ENCODE data around the gene STPG1.

STPG1 gene

GRCh38 chr1:24341260-24341659 lies 72.3 kb downstream of the STPG1 start:
- no peak for DNase-seq (ENCODE audit: low spot score)

GRCh38 chr1:24340770-24341169 lies 72.8 kb downstream of the STPG1 start:
- DNase-seq (ENCODE audit: low spot score) = no peak

GRCh38 chr1:24339996-24340395 lies 73.6 kb downstream of the STPG1 start:
- DNase-seq (ENCODE audit: low spot score) = no peak

- DNase-seq (ENCODE audit: low spot score) = no peak
Observed at GRCh38 chr1:24338447-24338846, 75.1 kb downstream of the STPG1 start.

GRCh38 chr1:24337455-24337854 lies 76.1 kb downstream of the STPG1 start:
- DNase-seq (ENCODE audit: low spot score) = no peak

- DNase-seq (ENCODE audit: low spot score) = no peak
Observed at GRCh38 chr1:24336075-24336474, 77.5 kb downstream of the STPG1 start.

- DNase-seq (ENCODE audit: low spot score) = no peak
Observed at GRCh38 chr1:24331961-24332673, 81.5 kb downstream of the STPG1 start.

- DNase-seq (ENCODE audit: low spot score) = no peak
Observed at GRCh38 chr1:24329797-24330543, 83.6 kb downstream of the STPG1 start.

GRCh38 chr1:24329331-24329730 lies 84.3 kb downstream of the STPG1 start:
- no peak for DNase-seq (ENCODE audit: low spot score)

- no peak for DNase-seq (ENCODE audit: low spot score)
Observed at GRCh38 chr1:24327891-24328290, 85.7 kb downstream of the STPG1 start.

- DNase-seq (ENCODE audit: low spot score) = no peak
Observed at GRCh38 chr1:24327486-24327885, 86.1 kb downstream of the STPG1 start.

GRCh38 chr1:24325587-24326449 lies 87.8 kb downstream of the STPG1 start:
- no peak for DNase-seq (ENCODE audit: low spot score)

- no peak for DNase-seq (ENCODE audit: low spot score)
Observed at GRCh38 chr1:24324903-24325302, 88.7 kb downstream of the STPG1 start.

- DNase-seq (ENCODE audit: low spot score) = no peak
Observed at GRCh38 chr1:24323281-24323680, 90.3 kb downstream of the STPG1 start.

GRCh38 chr1:24322470-24323177 lies 91.0 kb downstream of the STPG1 start:
- DNase-seq (ENCODE audit: low spot score) = no peak

- peak; percentile 85 for DNase-seq (ENCODE audit: low spot score)
Observed at GRCh38 chr1:24321697-24322469, 91.7 kb downstream of the STPG1 start.

GRCh38 chr1:24321126-24321525 lies 92.5 kb downstream of the STPG1 start:
- no peak for DNase-seq (ENCODE audit: low spot score)

GRCh38 chr1:24319962-24320361 lies 93.6 kb downstream of the STPG1 start:
- no peak for DNase-seq (ENCODE audit: low spot score)

- no peak for DNase-seq (ENCODE audit: low spot score)
Observed at GRCh38 chr1:24319312-24319863, 94.2 kb downstream of the STPG1 start, which contains the start of gene GRHL3. GRHL3 (plus strand) TSS chr1:24319357; CDS start chr1:24319552, 195 bp downstream.

- DNase-seq (ENCODE audit: low spot score) = no peak
Observed at GRCh38 chr1:24318615-24319311, 94.8 kb downstream of the STPG1 start.

All from COLO829 (cell line).